Measurements from ENCODE around the gene GOLIM4.

DNA sequence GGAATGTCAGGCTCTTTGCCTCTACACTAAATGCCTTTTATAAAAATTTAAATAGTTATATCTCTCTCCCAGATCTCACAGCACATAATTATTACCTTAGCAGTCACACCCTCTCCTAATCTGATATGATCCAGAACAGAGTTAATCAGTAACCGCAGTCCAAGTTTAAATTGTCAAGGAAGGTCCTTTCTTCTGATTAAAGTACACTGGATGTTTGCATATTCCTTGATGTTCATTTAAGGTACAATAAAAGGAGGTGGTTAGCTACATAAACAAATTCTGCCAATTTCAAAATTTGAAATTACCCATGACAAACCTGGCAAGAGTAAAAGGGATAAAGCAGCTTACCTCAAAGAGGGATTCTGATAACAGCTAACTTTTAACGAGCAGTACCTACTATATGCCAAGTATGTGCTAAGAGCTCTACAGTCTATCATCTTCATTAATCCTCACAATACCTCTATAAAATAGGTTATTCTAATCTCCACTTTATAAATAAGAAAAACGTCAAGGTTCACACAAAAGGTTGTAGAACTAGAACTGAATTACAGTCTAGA is 4.3 kb downstream of the GOLIM4 start:
- TF ChIP-seq EZH2 (IDR thresholded peaks at IDR 0.05; ENCODE audit: borderline replicate concordance, insufficient read depth, low read length, poor library complexity, severe bottlenecking) (no peak), SMC3 (conservative IDR thresholded peaks at IDR 0.05; ENCODE audit: poor library complexity) (no peak), POLR2AphosphoS5 (IDR thresholded peaks at IDR 0.05) (no peak), EP300 (conservative IDR thresholded peaks at IDR 0.05; ENCODE audit: poor library complexity, severe bottlenecking) (no peak), TAF1 (IDR thresholded peaks at IDR 0.05; ENCODE audit: low read depth) (no peak)
- TF ChIP-seq, protein P1, sequence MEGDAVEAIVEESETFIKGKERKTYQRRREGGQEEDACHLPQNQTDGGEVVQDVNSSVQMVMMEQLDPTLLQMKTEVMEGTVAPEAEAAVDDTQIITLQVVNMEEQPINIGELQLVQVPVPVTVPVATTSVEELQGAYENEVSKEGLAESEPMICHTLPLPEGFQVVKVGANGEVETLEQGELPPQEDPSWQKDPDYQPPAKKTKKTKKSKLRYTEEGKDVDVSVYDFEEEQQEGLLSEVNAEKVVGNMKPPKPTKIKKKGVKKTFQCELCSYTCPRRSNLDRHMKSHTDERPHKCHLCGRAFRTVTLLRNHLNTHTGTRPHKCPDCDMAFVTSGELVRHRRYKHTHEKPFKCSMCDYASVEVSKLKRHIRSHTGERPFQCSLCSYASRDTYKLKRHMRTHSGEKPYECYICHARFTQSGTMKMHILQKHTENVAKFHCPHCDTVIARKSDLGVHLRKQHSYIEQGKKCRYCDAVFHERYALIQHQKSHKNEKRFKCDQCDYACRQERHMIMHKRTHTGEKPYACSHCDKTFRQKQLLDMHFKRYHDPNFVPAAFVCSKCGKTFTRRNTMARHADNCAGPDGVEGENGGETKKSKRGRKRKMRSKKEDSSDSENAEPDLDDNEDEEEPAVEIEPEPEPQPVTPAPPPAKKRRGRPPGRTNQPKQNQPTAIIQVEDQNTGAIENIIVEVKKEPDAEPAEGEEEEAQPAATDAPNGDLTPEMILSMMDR (IDR thresholded peaks at IDR 0.05; ENCODE audit: poor library complexity, severe bottlenecking), result no peak
- TF ChIP-seq, protein P2, sequence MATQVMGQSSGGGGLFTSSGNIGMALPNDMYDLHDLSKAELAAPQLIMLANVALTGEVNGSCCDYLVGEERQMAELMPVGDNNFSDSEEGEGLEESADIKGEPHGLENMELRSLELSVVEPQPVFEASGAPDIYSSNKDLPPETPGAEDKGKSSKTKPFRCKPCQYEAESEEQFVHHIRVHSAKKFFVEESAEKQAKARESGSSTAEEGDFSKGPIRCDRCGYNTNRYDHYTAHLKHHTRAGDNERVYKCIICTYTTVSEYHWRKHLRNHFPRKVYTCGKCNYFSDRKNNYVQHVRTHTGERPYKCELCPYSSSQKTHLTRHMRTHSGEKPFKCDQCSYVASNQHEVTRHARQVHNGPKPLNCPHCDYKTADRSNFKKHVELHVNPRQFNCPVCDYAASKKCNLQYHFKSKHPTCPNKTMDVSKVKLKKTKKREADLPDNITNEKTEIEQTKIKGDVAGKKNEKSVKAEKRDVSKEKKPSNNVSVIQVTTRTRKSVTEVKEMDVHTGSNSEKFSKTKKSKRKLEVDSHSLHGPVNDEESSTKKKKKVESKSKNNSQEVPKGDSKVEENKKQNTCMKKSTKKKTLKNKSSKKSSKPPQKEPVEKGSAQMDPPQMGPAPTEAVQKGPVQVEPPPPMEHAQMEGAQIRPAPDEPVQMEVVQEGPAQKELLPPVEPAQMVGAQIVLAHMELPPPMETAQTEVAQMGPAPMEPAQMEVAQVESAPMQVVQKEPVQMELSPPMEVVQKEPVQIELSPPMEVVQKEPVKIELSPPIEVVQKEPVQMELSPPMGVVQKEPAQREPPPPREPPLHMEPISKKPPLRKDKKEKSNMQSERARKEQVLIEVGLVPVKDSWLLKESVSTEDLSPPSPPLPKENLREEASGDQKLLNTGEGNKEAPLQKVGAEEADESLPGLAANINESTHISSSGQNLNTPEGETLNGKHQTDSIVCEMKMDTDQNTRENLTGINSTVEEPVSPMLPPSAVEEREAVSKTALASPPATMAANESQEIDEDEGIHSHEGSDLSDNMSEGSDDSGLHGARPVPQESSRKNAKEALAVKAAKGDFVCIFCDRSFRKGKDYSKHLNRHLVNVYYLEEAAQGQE (IDR thresholded peaks at IDR 0.05; ENCODE audit: borderline replicate concordance), result no peak

Measured in neural cell (in vitro differentiated cells).